HG03175 (cell line): ENCODE data around the gene CTPS1.

Source experiments
- ATAC-seq: cut with Tn5 transposase; IDR thresholded peaks from one replicate; pipeline ENCODE4 v1.9.1; 2021; ENCODE audit warnings: mild to moderate bottlenecking, moderate library complexity; ENCODE audit not compliant: unreplicated experiment

CTPS1 gene

DNA sequence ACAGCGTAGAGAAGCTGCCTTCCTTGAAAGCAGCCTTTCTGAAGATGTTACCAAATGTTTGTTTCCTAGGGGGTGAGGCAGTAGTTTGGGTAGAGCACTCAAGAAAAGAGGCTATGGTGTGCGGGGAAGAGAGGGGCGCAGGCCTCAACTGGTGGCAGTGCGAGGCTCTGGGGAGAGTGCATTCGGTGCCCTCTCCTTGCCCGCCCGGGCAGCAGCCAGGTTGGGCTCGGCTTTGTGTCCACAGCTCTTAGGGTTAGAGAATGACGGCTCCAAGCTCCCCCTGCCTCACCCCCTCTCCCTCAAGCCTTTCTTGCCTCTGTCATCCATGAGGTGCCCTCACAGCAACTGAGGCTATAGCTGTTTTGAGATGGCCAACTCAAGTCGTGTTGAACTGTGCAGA is 42.9 kb downstream of the CTPS1 start:
- ATAC-seq: no peak

DNA sequence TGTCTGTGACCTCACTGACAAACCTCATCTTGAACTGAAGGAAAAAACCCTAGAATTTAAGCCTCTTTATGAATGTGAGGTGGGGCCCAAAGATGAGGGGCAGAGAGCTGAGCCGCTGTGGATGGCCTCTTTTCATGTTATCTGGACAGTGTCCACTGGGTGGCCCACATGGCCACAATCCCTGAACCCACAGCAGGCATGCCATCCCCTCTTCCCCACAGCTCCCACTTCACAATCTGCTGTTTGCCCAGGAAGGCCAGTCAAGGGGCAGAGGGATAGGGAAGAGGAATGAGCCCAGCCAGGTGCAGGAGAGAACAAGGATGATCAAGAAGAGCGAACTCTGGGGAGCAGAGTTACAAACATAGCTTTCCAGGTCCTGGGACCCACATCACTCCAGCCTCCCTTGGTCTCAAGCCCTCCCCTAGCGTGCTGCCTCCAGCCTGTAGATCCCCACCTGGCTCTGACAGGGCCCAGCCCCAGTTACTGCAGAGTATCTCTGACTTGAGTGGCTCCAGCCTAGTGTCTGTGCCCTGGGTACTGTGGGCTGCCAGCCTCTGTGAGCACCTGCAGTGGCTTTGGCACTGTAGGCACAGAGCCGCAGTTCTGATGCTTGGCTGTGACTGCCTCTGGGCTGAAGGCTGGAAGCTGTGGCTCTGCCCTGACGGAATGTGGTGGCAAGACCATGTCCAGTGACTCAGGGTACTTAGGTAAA is 43.9 kb downstream of the CTPS1 start:
- ATAC-seq: no peak

GRCh38 chr1:41024953-41025352 is 45.5 kb downstream of the CTPS1 start:
- no peak for ATAC-seq

GRCh38 chr1:41025979-41026819 is 46.7 kb downstream of the CTPS1 start:
- no peak for ATAC-seq

DNA sequence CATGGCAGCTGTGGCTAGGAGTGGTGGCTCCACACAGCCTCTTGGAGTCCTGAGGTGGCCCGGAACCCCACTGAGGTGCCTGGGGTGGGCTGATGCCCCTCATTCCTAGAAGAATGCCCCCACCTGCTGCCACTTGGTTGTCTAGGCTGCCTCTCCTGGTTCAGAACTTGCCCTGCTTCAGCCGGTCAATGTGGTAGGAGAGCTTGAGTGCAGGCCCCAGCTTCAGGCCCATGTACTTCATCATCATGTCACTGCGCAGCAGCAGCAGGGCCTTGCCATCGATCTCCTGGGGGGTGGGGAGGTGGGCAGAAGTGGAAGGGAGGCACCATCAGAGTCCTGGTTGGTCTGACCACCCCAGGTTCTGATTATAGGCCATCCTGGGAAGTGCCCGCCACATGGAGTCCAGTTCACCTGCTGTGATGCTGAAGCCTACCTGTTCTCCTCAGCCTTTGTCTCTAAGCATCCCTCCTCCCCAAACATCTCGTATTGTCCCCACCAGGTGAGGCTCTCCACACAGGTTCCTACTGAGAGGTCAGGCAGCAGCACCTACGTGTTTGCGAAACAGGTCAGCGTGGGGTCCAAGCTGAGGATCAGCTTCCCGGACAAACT is 48.6 kb downstream of the CTPS1 start:
- no peak for ATAC-seq

DNA sequence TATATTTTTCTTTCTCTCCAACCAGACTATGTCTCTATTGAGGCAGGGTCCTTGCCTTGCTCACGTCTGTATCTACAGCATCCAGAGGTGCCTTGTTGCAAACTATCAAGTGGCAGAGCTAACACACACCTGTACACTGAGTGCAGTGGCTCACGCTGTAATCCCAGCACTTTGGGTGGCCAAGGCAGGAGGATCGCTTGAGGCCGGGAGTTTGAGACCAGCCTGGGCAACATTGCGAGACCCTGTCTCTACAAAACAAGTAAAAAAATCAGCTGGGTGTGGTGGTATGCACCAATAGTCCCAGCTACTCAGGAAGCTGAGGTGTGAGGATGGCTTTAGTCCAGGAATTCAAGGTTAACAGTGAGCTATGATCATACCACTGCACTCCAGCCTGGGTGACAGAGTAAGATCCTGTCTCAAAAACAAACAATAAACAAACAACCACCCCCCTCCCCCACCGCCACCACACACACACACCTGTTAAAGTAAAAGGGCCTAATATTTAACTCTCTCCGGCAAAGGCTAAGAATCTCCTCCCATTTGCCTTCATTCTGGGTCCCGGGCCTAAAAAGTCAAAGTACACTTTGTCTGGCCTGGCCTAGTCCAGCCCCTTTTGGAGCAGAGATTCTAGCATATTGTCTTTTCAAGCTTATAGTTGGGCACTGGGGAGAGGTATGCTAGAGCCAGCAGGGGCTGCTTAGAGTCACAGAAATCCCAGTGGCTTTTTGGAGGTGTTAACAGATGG is 51.5 kb downstream of the CTPS1 start:
- ATAC-seq: no peak

- ATAC-seq: no peak
These were observed 52.7 kb downstream of the CTPS1 start for GRCh38 chr1:41032147-41032546.

GRCh38 chr1:41033272-41033671 is 53.8 kb downstream of the CTPS1 start:
- no peak for ATAC-seq

DNA sequence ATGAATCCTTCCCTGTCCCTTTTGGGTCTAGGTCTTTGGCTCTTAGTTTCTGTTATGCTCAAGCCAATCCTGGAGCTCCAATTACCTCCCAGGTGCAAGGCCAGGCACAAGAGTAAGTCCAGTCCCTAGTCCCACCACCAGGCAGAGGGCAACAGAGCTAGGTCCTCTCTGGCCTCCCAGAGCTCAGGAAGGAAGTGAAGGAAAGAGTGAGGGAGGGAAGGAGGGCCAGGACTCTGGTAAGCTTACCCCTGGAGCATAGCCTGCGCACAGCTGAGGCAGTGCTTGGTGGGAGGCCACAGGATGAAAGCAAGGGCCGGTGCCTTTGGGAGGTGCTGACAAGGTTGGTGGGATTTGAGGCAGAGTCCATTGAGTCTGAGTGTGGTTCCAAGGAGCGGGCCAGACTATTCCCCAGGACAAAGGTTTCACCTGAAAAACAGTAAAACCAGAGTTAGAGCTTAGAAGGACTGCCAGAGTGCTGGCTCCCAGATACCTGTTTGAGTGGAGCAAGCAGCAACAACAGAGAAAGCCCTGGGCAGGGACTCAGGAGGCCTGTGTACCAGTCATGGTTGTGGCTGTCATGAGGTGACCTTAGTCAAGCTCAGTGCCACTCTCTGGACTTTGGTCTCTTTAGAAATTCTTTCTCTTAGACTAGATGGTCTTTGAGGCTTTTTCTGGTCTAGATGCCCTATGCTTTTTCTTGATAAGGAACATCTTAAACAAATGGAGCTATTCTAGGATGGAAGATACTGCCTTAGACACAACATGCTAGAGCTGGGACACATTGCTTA is 57.8 kb downstream of the CTPS1 start:
- no peak for ATAC-seq

DNA sequence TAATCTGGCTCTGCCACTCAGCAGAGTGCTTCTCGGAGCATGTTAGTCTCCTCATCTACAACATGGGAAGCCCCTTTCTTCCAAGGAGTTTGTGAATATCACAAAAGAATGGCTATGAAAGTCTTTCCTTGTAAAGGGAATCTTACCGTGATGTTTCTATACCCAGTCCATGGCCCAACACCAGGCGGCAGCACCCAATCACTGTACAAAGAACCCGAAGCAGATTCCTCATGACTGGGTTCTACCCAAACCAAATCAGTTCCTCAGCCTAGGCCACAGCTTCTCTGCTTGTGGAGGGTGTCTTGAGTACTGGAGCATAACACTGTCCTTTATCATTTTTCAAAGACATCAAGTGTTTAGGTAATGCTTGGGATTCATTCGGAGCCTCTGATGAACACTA is 58.6 kb downstream of the CTPS1 start:
- no peak for ATAC-seq

GRCh38 chr1:41041614-41042270 is 62.2 kb downstream of the CTPS1 start:
- no peak for ATAC-seq

DNA sequence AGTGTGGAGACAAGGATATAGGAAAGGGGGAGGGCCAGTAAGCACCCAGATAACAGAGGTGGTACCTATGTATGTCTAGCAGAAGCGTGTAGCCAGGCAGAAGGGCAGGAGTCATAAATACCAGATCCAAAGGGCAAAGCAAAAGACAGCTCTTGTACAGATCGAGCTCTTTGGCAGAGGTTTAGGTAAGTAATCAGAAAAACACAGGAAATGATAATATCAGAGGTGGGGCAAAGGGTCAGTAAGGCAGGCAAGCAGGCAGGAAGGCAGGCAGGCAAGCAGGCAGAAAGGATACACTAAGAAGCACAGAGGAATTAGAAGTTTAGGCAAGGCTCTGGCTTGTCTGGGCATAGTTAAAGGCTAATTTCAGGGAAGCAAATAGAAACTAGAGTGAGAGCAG is 64.7 kb downstream of the CTPS1 start:
- no peak for ATAC-seq

GRCh38 chr1:41045740-41046139 is 66.2 kb downstream of the CTPS1 start:
- no peak for ATAC-seq

DNA sequence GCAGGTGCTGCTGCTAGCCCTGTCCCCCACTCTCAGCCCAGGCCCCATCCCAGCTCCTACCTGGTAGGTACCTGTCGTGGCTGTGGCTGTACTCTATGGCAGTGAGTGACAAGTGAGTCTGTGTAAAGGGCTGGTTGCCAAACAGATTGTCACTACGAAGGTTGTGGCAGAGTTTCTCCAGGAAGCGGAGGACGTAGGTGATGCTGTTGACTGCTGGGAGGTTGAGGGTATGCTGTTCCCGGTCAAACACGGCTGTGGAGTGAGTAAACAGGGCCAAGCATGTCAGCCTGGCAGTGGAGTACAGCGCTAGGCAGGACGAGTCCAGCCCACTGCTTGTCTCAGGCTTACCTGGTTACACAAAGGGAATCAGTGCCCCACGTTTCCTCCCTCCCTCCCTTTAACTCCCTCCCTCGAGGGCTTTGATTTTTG is 66.9 kb downstream of the CTPS1 start:
- no peak for ATAC-seq

DNA sequence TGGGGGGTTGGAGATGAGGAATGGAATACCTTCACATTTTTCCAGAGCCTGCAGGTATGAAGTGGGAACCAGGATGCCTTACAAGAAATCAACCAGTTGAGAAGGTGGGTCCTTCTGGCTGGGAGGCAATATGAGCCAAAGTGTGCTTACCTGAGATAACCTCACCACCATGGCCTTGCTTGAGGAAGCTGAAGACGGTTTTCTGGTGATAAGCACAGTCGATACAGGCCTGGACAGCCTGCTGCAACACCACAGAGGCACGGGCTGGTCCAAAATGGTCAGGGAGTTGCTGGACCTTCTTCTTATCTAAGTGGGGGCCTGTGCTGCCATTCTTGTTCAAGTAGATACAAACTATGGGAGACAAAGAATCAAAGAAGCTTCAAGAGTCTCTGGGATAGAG is 69.0 kb downstream of the CTPS1 start:
- no peak for ATAC-seq

- ATAC-seq: no peak
These were observed 71.5 kb downstream of the CTPS1 start for GRCh38 chr1:41051022-41051421.

DNA sequence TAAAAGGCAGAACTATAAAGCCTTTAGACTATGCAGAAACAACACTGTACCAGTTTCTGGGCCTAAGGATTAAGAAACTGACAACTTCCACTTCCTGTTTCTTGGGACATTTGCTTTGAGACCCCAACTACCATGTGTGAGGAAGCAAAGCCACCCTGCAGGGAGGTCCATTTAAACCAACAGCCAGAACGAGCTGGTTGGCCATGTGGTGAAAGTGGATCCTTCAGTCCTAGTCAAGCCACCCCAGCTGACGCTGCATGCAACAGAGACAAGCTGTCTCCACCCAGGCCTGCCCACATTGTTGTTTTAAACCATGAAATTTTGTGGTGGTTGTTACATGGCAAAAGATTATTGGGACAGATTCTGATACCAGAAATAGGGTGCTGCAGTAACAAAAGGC is 73.8 kb downstream of the CTPS1 start:
- no peak for ATAC-seq

- ATAC-seq: no peak
These were observed 77.4 kb downstream of the CTPS1 start for GRCh38 chr1:41056907-41057306.
